Breast epithelium (tissue), 3 donors: ENCODE data around the gene ITIH6.

Source experiments
- CTCF ChIP-seq, 3 donors: fragments of 450-650 bp; IDR thresholded peaks; one replicate each; pipeline ENCODE4 v1.5.1; 2016 to 2017; ENCODE audit warnings: antibody characterized with exemption in 3 of 3, mild to moderate bottlenecking in 3 of 3, moderate library complexity in 3 of 3
- POLR2A ChIP-seq: fragments of 450-650 bp; IDR thresholded peaks from one replicate; pipeline ENCODE4 v1.6.1; 2016; ENCODE audit warnings: antibody characterized with exemption, mild to moderate bottlenecking, moderate library complexity
- POLR2AphosphoS5 ChIP-seq, 3 donors: sonication (generic); formaldehyde crosslinking; IDR thresholded peaks; one replicate each; pipeline ENCODE4 v1.6.1; 2017; ENCODE audit warnings: antibody characterized with exemption in 3 of 3

GRCh38 chrX:54825716-54826438 lies 27.8 kb upstream of the ITIH6 start:
- TF ChIP-seq POLR2A, result no peak
- TF ChIP-seq CTCF (IDR thresholded peaks at IDR 0.05), result no peak
- TF ChIP-seq POLR2AphosphoS5 (IDR thresholded peaks at IDR 0.05), result no peak
